Large intestine (tissue), 3 donors: ENCODE measurements around the gene ABCC8. TPM values are rescaled to one million over a fixed set of nuclear protein-coding genes. Genes with fewer than 3 reads are reported as not detected.
A peak's percentile ranks its signal among the peaks of the same experiment; 100 is the strongest.

Source experiments
- DNase-seq, 2 donors: peaks; one replicate each; pipeline versions ENCODE4 v3.0.0 to v3.0.0-alpha.2; 2013
- H3K27ac ChIP-seq: one replicate; pipeline ENCODE4 v1.5.1; 2013; ENCODE audit warnings: low read length
- H3K27me3 ChIP-seq: 2 replicates; pipeline ENCODE4 v1.6.1; 2013; ENCODE audit warnings: low read length; ENCODE audit not compliant: control insufficient read depth, insufficient read depth
- H3K36me3 ChIP-seq: 2 replicates; pipeline ENCODE4 v1.6.1; 2013; ENCODE audit warnings: low read length; ENCODE audit not compliant: control insufficient read depth, insufficient read depth
- H3K4me1 ChIP-seq: one replicate; pipeline ENCODE4 v1.6.1; 2013; ENCODE audit warnings: low read length; ENCODE audit not compliant: control insufficient read depth, insufficient read depth
- H3K4me3 ChIP-seq: one replicate; pipeline ENCODE4 v1.5.1; 2013; ENCODE audit warnings: low read length
- H3K9me3 ChIP-seq: one replicate; pipeline ENCODE4 v1.6.1; 2013; ENCODE audit warnings: mild to moderate bottlenecking, low read depth, low read length, moderate library complexity; ENCODE audit not compliant: control insufficient read depth
- WGBS: methylation state at CpG from one replicate; pipeline ENCODE4 v1.1.5; 2013; ENCODE audit warnings: low lambda C conversion rate; ENCODE audit not compliant: insufficient coverage; 5-methylcytosine and 5-hydroxymethylcytosine counted together
- polyA plus RNA-seq: library from polyadenylated mRNA; unstranded; fragments of 120-200 nt; gene quantifications from one replicate; pipeline ENCODE4 v1.2.1, GENCODE V29; 2013

The ABCC8 gene
- polyA plus RNA-seq, 1 donor = 23.5 TPM

GRCh38 chr11:17391493-17392355 lies 84.9 kb downstream of the ABCC8 start:
- Histone ChIP-seq H3K4me1 (no peaks in the 10 kb centered on the region), H3K9me3 (peaks cover 2% of the 10 kb centered on the region), H3K36me3 (no peaks in the 10 kb centered on the region), H3K4me3 (no peak overlapping the region), H3K27me3 (peaks cover 2% of the 10 kb centered on the region), H3K27ac (no peak overlapping the region)
- DNase-seq = no peak
- no CpG with 5 or more reads among the region's 3 CpGs for WGBS

GRCh38 chr11:17389957-17390649 lies 86.5 kb downstream of the ABCC8 start:
- H3K27me3 ChIP-seq = peaks cover 2% of the 10 kb centered on the region
- no peaks in the 10 kb centered on the region for H3K36me3 ChIP-seq
- peak overlapping the region; percentile 61 for H3K4me3 ChIP-seq
- peaks cover 2% of the 10 kb centered on the region for H3K9me3 ChIP-seq
- no peaks in the 10 kb centered on the region for H3K4me1 ChIP-seq
- DNase-seq = peak in 1 of 2 donors; percentile 22
- no CpG with 5 or more reads among the region's 10 CpGs for WGBS
- no peak overlapping the region for H3K27ac ChIP-seq

DNA sequence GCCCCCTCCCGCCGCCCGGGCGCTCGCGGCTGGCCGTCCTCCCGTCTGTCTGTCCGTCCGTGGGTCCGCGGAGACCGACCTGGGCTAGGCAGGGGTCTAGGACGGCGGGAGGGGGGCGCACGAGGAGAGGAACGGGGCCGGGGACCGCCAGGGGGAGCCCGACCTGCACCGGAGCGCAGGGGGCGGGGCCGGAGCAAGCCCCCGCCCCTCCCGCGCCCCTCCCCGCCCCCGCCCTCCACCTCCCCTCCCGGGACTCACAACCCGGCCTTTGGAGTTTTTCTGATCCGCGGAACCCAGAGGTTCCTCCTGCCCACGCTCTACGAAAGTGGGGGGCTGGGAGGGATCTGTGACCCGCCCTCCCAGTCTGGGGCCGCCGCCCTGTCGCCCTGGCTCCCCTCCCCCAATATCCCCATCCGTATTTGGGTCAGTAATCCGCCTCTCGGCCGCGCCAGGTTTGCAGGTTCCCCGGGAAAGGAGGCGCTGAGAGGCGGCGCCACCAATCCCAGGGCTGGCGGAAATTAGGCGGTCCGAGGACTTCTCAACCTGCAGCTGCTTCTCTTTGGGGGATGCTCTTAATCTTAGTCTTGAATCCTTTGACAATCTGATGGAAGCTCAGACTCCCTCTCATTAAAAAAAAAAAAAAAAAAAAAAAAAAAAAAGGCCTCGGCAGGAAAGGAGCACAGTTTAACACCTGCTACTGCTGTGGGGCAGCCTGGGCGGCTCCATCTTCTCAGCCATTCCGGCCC lies 87.3 kb downstream of the ABCC8 start:
- no peaks in the 10 kb centered on the region for H3K36me3 ChIP-seq
- H3K4me3 ChIP-seq = peak overlapping the region; percentile 61
- WGBS = no CpG with 5 or more reads among the region's 55 CpGs
- no peaks in the 10 kb centered on the region for H3K4me1 ChIP-seq
- DNase-seq = peak; percentile 57 to 84
- H3K9me3 ChIP-seq = peaks cover 2% of the 10 kb centered on the region
- peak overlapping the region; percentile 44 for H3K27ac ChIP-seq
- H3K27me3 ChIP-seq = peaks cover 2% of the 10 kb centered on the region

DNA sequence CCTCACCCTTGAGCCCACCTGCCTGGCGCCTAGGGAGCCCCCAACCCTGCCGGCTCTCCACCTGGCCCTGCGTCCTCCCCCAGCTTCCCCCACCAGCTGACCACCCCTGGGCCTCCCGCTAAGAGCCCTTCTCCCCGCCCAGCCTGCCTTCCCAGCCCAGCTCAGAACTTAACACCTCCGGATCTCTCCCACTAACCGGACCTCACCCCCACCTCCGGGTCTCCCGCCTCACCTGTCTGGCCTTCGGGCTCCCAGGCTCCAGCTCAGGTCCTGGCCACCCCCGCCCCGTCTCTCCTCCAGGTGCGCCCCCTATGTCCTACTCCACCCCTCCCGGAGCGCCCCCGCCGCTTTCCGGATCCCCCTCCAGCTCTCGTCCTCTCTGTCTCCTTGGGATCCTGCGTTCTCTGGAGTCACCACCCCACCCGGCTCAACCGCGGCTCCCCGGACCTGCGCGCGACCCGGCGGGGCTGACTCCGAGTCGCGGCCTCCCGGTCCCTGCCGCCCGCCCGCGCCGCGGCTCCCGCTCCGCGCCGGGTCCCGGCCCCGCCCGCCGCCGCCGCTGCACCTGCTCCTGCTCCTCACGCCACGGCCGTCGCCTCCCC lies 87.9 kb downstream of the ABCC8 start, which contains the start of gene KCNJ11:
TSS of gene KCNJ11 (minus strand) at position 51 of the 602 bp plus-strand sequence. CDS start 568 bp downstream, outside the sequence.
- WGBS = no CpG with 5 or more reads among the region's 53 CpGs
- Histone ChIP-seq H3K36me3 (no peaks in the 10 kb centered on the region), H3K4me3 (peak within 1 kb of the TSS; percentile 61), H3K4me1 (no peaks in the 10 kb centered on the region), H3K27me3 (peaks cover 2% of the 10 kb centered on the region), H3K27ac (peak within 1 kb of the TSS; percentile 44), H3K9me3 (peaks cover 2% of the 10 kb centered on the region)
- no peak for DNase-seq

- no peaks in the 10 kb centered on the region for H3K4me1 ChIP-seq
- no peak for DNase-seq
- H3K36me3 ChIP-seq = no peaks in the 10 kb centered on the region
- peaks cover 2% of the 10 kb centered on the region for H3K27me3 ChIP-seq
- no peak overlapping the region for H3K27ac ChIP-seq
- H3K9me3 ChIP-seq = peaks cover 2% of the 10 kb centered on the region
- WGBS = no CpG with 5 or more reads among the region's 20 CpGs
- H3K4me3 ChIP-seq = no peak overlapping the region
Observed at GRCh38 chr11:17387811-17388210, 88.8 kb downstream of the ABCC8 start.

DNA sequence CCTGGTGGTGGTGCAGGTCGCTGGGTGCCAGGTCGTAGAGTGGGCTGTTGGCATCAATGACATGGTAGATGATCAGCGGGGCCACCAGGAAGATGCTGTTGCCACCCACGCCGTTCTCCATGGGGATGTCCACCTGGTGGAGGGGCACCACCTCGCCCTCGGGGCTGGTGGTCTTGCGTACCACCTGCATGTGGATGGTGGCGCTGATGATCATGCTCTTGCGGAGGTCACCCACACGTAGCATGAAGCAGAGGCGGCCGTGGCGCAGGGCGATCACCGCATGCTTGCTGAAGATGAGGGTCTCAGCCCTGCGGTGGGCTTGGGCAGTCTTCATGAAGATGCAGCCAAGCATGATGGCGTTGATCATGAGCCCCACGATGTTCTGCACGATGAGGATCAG lies 89.4 kb downstream of the ABCC8 start:
- H3K4me1 ChIP-seq = no peaks in the 10 kb centered on the region
- H3K36me3 ChIP-seq = no peaks in the 10 kb centered on the region
- peaks cover 2% of the 10 kb centered on the region for H3K9me3 ChIP-seq
- peaks cover 2% of the 10 kb centered on the region for H3K27me3 ChIP-seq
- H3K4me3 ChIP-seq = no peak overlapping the region
- no CpG with 5 or more reads among the region's 20 CpGs for WGBS
- no peak for DNase-seq
- no peak overlapping the region for H3K27ac ChIP-seq

DNA sequence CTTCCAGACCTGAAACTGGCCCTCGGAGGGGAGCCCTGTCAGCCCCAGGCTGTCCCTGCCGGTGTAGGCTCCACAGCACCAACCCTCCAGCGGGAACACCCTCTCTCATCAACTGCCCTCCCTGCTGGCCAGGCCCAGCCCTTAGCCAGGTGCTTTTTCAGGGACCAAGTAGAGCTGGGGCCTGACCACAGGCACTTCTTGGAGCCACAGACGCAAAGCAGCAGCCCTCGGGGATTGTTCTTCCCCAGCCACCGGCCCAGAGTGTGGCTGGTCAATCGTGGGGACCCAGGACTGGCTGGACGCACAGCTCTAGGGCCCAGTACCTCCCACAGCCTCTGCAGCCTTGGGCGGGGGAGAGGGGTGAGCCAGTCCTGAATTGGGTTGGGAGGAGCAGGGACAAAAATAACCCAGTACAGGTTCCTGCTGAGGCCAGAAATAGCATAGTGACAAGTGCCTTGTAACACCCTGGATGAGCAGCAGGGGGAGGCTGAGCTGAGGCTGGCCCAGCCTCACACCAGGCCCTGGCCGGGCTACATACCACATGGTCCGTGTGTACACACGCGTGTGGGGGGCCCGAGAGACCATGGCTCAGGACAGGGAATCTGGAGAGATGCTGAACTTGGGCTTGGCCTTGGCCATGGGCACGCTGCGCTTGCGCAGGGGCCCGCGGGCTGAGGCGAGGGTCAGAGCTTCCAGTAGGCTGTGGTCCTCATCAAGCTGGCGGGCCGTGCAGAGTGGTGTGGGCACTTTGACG lies 90.1 kb downstream of the ABCC8 start:
- peaks cover 2% of the 10 kb centered on the region for H3K27me3 ChIP-seq
- H3K4me3 ChIP-seq = no peak overlapping the region
- no CpG with 5 or more reads among the region's 23 CpGs for WGBS

DNA sequence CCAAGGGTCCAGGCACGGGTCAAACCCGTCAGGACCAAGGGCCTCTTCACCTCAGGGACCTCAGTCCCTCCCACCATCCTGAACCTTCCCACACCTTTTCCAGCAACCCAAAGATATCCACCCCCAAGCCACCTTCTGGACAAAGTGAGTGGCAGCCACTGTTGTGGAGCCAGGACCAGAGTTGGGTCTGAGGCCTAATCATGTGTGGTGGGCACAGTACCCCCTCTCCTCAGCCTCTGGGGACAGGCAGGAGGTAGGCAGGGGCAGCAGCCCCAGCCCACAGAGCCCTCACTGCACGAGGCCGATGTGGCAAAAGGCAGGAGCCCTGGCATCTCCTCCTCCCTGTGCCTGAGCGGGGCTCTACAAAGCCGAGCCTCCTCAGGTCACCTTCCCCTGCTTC lies 90.7 kb downstream of the ABCC8 start:
- H3K27ac ChIP-seq = no peak overlapping the region
- H3K9me3 ChIP-seq = peaks cover 2% of the 10 kb centered on the region
- no peaks in the 10 kb centered on the region for H3K4me1 ChIP-seq
- H3K36me3 ChIP-seq = peaks cover 3% of the 10 kb centered on the region
- no peak overlapping the region for H3K4me3 ChIP-seq
- WGBS = no CpG with 5 or more reads among the region's 6 CpGs
- peaks cover 2% of the 10 kb centered on the region for H3K27me3 ChIP-seq
- no peak for DNase-seq

More for the DNA sequence above, 90.1 kb downstream of the ABCC8 start:
- Histone ChIP-seq H3K9me3 (peaks cover 2% of the 10 kb centered on the region), H3K4me1 (no peaks in the 10 kb centered on the region), H3K27ac (no peak overlapping the region), H3K36me3 (no peaks in the 10 kb centered on the region)
- peak; percentile 47 to 48 for DNase-seq

GRCh38 chr11:17385492-17385891 lies 91.2 kb downstream of the ABCC8 start:
- Histone ChIP-seq H3K27me3 (peaks cover 2% of the 10 kb centered on the region), H3K36me3 (peaks cover 4% of the 10 kb centered on the region), H3K27ac (no peak overlapping the region), H3K4me3 (no peak overlapping the region), H3K4me1 (no peaks in the 10 kb centered on the region), H3K9me3 (peaks cover 2% of the 10 kb centered on the region)
- DNase-seq = no peak
- no CpG with 5 or more reads among the region's 5 CpGs for WGBS
